ENCODE data around the gene TBL1X. TPM values are rescaled to one million over a fixed set of nuclear protein-coding genes. Genes with fewer than 3 reads are reported as not detected.

The TBL1X gene
- total and polyA plus RNA-seq, 2 of the 8 experiments (the other 6 are each of a cell fraction or from before 2014, with no cell fraction given) = 13.3 to 25.6 TPM

DNA sequence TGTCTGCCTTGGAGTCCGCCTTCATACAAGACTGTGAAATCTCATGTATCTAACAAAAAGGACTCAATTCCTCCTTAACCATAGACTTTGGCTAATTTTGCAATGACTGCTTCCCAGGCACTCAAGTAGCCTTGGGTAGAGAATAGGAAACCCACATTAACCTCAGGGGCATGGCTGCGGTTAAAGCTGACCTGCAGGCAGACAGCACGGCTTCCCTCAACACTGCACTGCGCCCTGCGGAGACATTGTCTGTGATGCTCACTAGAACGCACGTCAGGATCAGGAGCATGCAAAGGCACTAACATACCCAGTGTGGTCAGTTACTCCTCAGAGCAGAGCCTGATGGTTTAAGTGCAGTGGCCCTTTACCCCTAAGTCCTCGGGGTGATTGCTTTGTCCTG lies 311.1 kb downstream of the TBL1X start:
- H3K4me3 ChIP-seq (ENCODE audit: extremely low read depth in 1 of 4, insufficient read depth in 2 of 4, low read depth in 3 of 4, low read length in 4 of 4) = no peak overlapping the region
- TF ChIP-seq, protein P1, sequence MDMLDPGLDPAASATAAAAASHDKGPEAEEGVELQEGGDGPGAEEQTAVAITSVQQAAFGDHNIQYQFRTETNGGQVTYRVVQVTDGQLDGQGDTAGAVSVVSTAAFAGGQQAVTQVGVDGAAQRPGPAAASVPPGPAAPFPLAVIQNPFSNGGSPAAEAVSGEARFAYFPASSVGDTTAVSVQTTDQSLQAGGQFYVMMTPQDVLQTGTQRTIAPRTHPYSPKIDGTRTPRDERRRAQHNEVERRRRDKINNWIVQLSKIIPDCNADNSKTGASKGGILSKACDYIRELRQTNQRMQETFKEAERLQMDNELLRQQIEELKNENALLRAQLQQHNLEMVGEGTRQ (IDR thresholded peaks at IDR 0.05; ENCODE audit: low read length) = no peak
- TF ChIP-seq POU5F1 (IDR thresholded peaks at IDR 0.05; ENCODE audit: low read depth, low read length) (no peak), SUZ12 (IDR thresholded peaks at IDR 0.05; ENCODE audit: low read length) (no peak), MAFK (IDR thresholded peaks at IDR 0.05; ENCODE audit: low read depth, low read length) (no peak), JUN (IDR thresholded peaks at IDR 0.05; ENCODE audit: low read depth, low read length) (no peak), JUND (IDR thresholded peaks at IDR 0.05; ENCODE audit: low read length) (no peak), GTF2F1 (IDR thresholded peaks at IDR 0.05; ENCODE audit: borderline replicate concordance, low read depth, low read length) (no peak), RFX5 (IDR thresholded peaks at IDR 0.05; ENCODE audit: borderline replicate concordance, low read depth, low read length) (no peak)
- TF ChIP-seq, protein P2, sequence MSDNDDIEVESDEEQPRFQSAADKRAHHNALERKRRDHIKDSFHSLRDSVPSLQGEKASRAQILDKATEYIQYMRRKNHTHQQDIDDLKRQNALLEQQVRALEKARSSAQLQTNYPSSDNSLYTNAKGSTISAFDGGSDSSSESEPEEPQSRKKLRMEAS (IDR thresholded peaks at IDR 0.05) = no peak
- TF ChIP-seq, protein P3, sequence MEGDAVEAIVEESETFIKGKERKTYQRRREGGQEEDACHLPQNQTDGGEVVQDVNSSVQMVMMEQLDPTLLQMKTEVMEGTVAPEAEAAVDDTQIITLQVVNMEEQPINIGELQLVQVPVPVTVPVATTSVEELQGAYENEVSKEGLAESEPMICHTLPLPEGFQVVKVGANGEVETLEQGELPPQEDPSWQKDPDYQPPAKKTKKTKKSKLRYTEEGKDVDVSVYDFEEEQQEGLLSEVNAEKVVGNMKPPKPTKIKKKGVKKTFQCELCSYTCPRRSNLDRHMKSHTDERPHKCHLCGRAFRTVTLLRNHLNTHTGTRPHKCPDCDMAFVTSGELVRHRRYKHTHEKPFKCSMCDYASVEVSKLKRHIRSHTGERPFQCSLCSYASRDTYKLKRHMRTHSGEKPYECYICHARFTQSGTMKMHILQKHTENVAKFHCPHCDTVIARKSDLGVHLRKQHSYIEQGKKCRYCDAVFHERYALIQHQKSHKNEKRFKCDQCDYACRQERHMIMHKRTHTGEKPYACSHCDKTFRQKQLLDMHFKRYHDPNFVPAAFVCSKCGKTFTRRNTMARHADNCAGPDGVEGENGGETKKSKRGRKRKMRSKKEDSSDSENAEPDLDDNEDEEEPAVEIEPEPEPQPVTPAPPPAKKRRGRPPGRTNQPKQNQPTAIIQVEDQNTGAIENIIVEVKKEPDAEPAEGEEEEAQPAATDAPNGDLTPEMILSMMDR (IDR thresholded peaks at IDR 0.05; ENCODE audit: control extremely low read depth in 1 of 3, insufficient read depth in 1 of 3, low read depth in 1 of 3, low read length in 3 of 3) = no peak

More for the DNA sequence above, 311.1 kb downstream of the TBL1X start:
- no peak overlapping the region for H4K5ac ChIP-seq (ENCODE audit: insufficient read length, low read depth, low read length)
- WGBS, 2 experiments (ENCODE audit: extremely low coverage in 1 of 2, insufficient coverage in 1 of 2, insufficient read length in 1 of 2, insufficient replicate concordance in 2 of 2, low coverage in 1 of 2, low lambda C conversion rate in 2 of 2, missing lambda C conversion rate in 1 of 2) = 80% methylated on average over 8 of the region's 8 CpGs; no CpG with 5 or more reads in 1 of the 2 experiments
- no peak overlapping the region for H3K23ac ChIP-seq (ENCODE audit: insufficient read length)
- DNase-seq (ENCODE audit: low read depth in 1 of 2, low spot score in 2 of 2) (no peak), FAIRE-seq (no peak)
- H2BK5ac ChIP-seq (ENCODE audit: low read depth, low read length) = no peak overlapping the region
- no peak overlapping the region for H2BK15ac ChIP-seq (ENCODE audit: low read length)
- ChIA-PET CTCF (ENCODE audit: partially characterized antibody) (interaction anchor here (1.5 kb wide), 1 partner anchor 87 kb away, joined by 3 read pairs; no protein-coding TSS in a partner anchor), POLR2A (ENCODE audit: partially characterized antibody) (interaction anchor here (0.7 to 1.6 kb wide), 2 partner anchors 9 to 25 kb away, joined by 3 read pairs; no protein-coding TSS in a partner anchor)
- H3K27me3 ChIP-seq (replicated peaks in 1 of 4; ENCODE audit: control insufficient read depth in 3 of 4, extremely low read depth in 1 of 4, insufficient read depth in 3 of 4, low read length in 3 of 4) = no peaks in the 10 kb centered on the region
- H3K79me1 ChIP-seq (ENCODE audit: low read depth, low read length) = no peaks in the 10 kb centered on the region
- H3K9ac ChIP-seq (replicated peaks in 1 of 4; ENCODE audit: extremely low read depth in 1 of 4, low read depth in 3 of 4, low read length in 3 of 4) = no peak overlapping the region
- no peak overlapping the region for H2BK120ac ChIP-seq (replicated peaks; ENCODE audit: low read depth, low read length)
- no peak overlapping the region for H2BK12ac ChIP-seq (ENCODE audit: low read depth, low read length)
- H3K14ac ChIP-seq (ENCODE audit: insufficient read length) = no peak overlapping the region
- no peaks in the 10 kb centered on the region for H3K79me2 ChIP-seq (ENCODE audit: control insufficient read depth in 1 of 2, insufficient read depth in 2 of 2, low read length in 2 of 2)
- H4K8ac ChIP-seq (ENCODE audit: extremely low read depth, insufficient read depth, low read length) = no peak overlapping the region
- no peak overlapping the region for H2BK20ac ChIP-seq (ENCODE audit: low read length)
- H2AK5ac ChIP-seq (ENCODE audit: low read depth, low read length) = no peak overlapping the region
- H3K4me1 ChIP-seq (replicated peaks in 1 of 4; ENCODE audit: control insufficient read depth in 3 of 4, insufficient read depth in 4 of 4, low read length in 3 of 4) = peaks cover 0 to 3% (median 0%) of the 10 kb centered on the region in 4 experiments; a peak in 1 of 7 replicates
- no peak overlapping the region for H3K4ac ChIP-seq (replicated peaks; ENCODE audit: insufficient read length, low read depth, low read length)
- no peak overlapping the region for H3K27ac ChIP-seq (ENCODE audit: low read depth, low read length)
- H3K18ac ChIP-seq (ENCODE audit: extremely low read depth, low read length) = no peak overlapping the region
- no peak overlapping the region for H3K56ac ChIP-seq (replicated peaks; ENCODE audit: insufficient read length, low read depth, low read length)
- no peak overlapping the region for H4K91ac ChIP-seq (replicated peaks; ENCODE audit: insufficient read length, low read length)
- no peaks in the 10 kb centered on the region for H3K9me3 ChIP-seq (ENCODE audit: insufficient read depth in 2 of 2, low read depth in 1 of 2, low read length in 1 of 2)
- no peak overlapping the region for H2AFZ ChIP-seq (ENCODE audit: low read length)
- H3K4me2 ChIP-seq (ENCODE audit: insufficient read depth in 1 of 2, low read depth in 2 of 2, low read length in 2 of 2) = no peak overlapping the region
- no peaks in the 10 kb centered on the region for H3K36me3 ChIP-seq (ENCODE audit: control insufficient read depth in 2 of 4, insufficient read depth in 4 of 4, low read length in 3 of 4)
- no peaks in the 10 kb centered on the region for H3K23me2 ChIP-seq (ENCODE audit: low read depth, low read length)
- H4K20me1 ChIP-seq (replicated peaks in 1 of 2; ENCODE audit: control insufficient read depth in 1 of 2, insufficient read depth in 2 of 2, low read length in 2 of 2) = peaks cover 2 to 3% of the 10 kb centered on the region in 2 experiments

All from H1 (cell line).